ENCODE results near the gene TNPO3. TPM values are rescaled to one million over a fixed set of nuclear protein-coding genes. Genes with fewer than 3 reads are reported as not detected.

Gene TNPO3
- total and polyA plus RNA-seq, 10 of the 15 experiments (the other 5 are each of a cell fraction or from before 2014, with no cell fraction given) = 17.6 to 91.8 (median 65.9) TPM

- TF ChIP-seq ZBTB33 (IDR thresholded peaks at IDR 0.05) = no peak
- TF ChIP-seq NBN (IDR thresholded peaks at IDR 0.05) = 0 out of 2 replicates have a peak, but pooled peaks have one; percentile 38
- TF ChIP-seq CTCF (IDR thresholded peaks at IDR 0.05 in 2 of 3, conservative IDR thresholded peaks at IDR 0.05 in 1 of 3; ENCODE audit: control insufficient read depth in 2 of 3, extremely low read depth in 1 of 3, insufficient read depth in 1 of 3, low read depth in 3 of 3, low read length in 3 of 3) = no peak
- TF ChIP-seq E4F1 (IDR thresholded peaks at IDR 0.05; ENCODE audit: borderline replicate concordance, partially characterized antibody) = no peak
- peak; percentile 46 to 65; a peak in 3 of 4 replicates for TF ChIP-seq BHLHE40 (IDR thresholded peaks at IDR 0.05; ENCODE audit: borderline replicate concordance in 1 of 2, low read depth in 2 of 2, low read length in 1 of 2)
- peak; percentile 93 for TF ChIP-seq DPF2 (IDR thresholded peaks at IDR 0.05)
- no peak for TF ChIP-seq YBX1 (IDR thresholded peaks at IDR 0.05)
- TF ChIP-seq ZNF274 (IDR thresholded peaks at IDR 0.05; ENCODE audit: insufficient read depth, insufficient read length) = no peak
- peak in 1 of 2 experiments; percentile 73; a peak in 1 of 4 replicates for TF ChIP-seq ETV6 (conservative IDR thresholded peaks at IDR 0.05 in 1 of 2, IDR thresholded peaks at IDR 0.05 in 1 of 2; ENCODE audit: borderline replicate concordance in 1 of 2, low read depth in 1 of 2)
- TF ChIP-seq RELA (IDR thresholded peaks at IDR 0.05; ENCODE audit: borderline replicate concordance, partially characterized antibody) = no peak
- 0 out of 2 replicates have a peak, but pooled peaks have one; percentile 52 for TF ChIP-seq STAT1 (conservative IDR thresholded peaks at IDR 0.05)
- TF ChIP-seq ZNF24 (IDR thresholded peaks at IDR 0.05) = no peak; the same call in 1 of the 2 replicates
- no peak for TF ChIP-seq BRCA1 (IDR thresholded peaks at IDR 0.05; ENCODE audit: low read depth, low read length)
- TF ChIP-seq ZNF207 (IDR thresholded peaks at IDR 0.05; ENCODE audit: borderline replicate concordance) = no peak
- peak; percentile 73 to 83 for TF ChIP-seq IKZF2 (IDR thresholded peaks at IDR 0.05)
- TF ChIP-seq HDAC2 (IDR thresholded peaks at IDR 0.05) = no peak
- TF ChIP-seq EED (IDR thresholded peaks at IDR 0.05; ENCODE audit: low read depth) = peak; percentile 77; the same call in 1 of the 2 replicates
- TF ChIP-seq MXI1 (IDR thresholded peaks at IDR 0.05; ENCODE audit: low read depth, low read length) = no peak
- TF ChIP-seq KDM1A (IDR thresholded peaks at IDR 0.05; ENCODE audit: borderline replicate concordance) = no peak
- no peak for TF ChIP-seq NFYB (IDR thresholded peaks at IDR 0.05; ENCODE audit: insufficient read depth, low read depth, low read length)
- TF ChIP-seq KAT2A (conservative IDR thresholded peaks at IDR 0.05; ENCODE audit: control insufficient read depth, low read depth, low read length) = no peak
- 0 out of 4 replicates have a peak, but pooled peaks of 1 of the 2 experiments have one; percentile 1 for TF ChIP-seq SRF (IDR thresholded peaks at IDR 0.05; ENCODE audit: low read depth in 2 of 2, low read length in 2 of 2)
- peak; percentile 64 for TF ChIP-seq MEF2B (IDR thresholded peaks at IDR 0.05; ENCODE audit: partially characterized antibody, poor library complexity, severe bottlenecking)
Observed at GRCh38 chr7:128934361-128935341, 120.3 kb downstream of the TNPO3 start (continued).
